Cardiac fibroblast (primary cell): ENCODE measurements around the gene TREX2.

Source experiments
- DNase-seq, 2 donors: peaks; one replicate each; pipeline versions ENCODE4 v3.0.0 to v3.0.0-alpha.2; 2010; ENCODE audit warnings: low read depth in 2 of 2
- H3K4me3 ChIP-seq, 2 donors: replicated peaks in 1 of 2; 1 replicate in 1 of 2; 2 replicates in 1 of 2; pipeline ENCODE4 v1.5.1; 2011; ENCODE audit warnings: low read depth in 2 of 2, low read length in 2 of 2, mild to moderate bottlenecking in 2 of 2, moderate library complexity in 1 of 2
- CTCF ChIP-seq: IDR thresholded peaks from one replicate; pipeline ENCODE4 v1.5.1; 2011; ENCODE audit warnings: low read depth, mild to moderate bottlenecking, low read length, inconsistent platforms

The TREX2 gene

DNA sequence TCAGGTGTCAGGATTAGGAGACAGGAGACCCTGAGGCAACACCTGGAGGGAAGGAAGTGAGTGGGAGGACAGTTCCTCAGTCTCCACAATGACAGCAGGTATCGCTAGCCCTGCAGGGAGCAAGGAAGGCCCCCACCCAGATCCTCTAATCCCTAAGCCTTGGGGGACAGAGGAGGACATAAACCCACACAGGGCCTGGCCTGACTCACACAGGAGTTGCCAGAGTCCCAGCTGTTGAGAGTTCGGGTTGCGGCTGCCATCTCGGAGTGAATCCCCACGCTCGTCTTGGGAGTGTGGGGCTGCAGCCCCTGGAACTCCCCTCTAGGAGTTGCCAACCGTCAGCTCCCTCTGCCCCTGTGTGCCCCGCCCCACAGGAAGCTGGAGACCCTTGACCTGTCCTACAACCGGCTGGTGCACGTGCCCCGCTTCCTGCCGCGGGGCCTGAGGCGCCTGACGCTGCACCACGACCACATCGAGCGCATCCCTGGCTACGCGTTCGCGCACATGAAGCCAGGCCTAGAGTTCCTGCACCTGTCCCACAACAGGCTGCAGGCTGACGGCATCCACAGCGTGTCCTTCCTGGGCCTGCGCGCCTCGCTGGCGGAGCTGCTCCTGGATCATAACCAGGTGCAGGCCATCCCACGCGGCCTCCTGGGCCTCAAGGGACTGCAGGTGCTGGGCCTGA lies 39.7 kb upstream of the TREX2 start:
- DNase-seq = no peak
- TF ChIP-seq CTCF = no peak
- H3K4me3 ChIP-seq = no peak overlapping the region

DNA sequence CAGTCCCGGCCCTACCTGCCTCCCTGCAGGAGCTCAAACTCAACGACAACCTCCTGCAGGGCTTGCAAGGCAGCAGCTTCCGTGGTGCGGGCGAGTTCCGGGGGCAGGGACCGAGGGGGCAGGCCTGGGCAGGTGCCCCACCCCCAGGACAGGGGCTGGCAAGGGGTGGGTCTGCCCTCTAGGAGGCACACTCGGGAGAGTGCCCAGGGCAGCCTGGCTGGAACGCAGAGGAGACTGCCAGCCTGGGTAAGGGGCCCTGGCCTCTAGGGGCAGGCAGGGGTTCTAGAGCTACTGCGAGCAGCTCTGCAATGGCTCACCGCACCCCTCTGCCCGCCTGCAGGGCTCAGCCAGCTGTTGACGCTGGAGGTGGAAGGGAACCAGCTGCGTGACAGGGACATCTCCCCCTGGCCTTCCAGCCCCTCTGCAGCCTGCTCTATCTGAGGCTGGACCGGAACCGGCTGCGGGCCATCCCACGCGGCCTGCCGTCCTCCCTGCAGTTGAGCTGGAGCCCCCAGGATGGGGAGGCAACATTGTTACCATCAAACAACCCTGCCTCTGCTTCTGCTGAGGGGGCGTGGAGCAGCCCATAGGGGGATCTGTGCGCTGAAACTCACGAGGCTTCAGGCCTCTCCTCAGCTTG lies 36.6 kb upstream of the TREX2 start:
- no peak for DNase-seq
- no peak for TF ChIP-seq CTCF
- H3K4me3 ChIP-seq = no peak overlapping the region

- no peak overlapping the region for H3K4me3 ChIP-seq
- DNase-seq = no peak
- no peak for TF ChIP-seq CTCF
Measured at GRCh38 chrX:153481043-153481442, 35.2 kb upstream of the TREX2 start.

DNA sequence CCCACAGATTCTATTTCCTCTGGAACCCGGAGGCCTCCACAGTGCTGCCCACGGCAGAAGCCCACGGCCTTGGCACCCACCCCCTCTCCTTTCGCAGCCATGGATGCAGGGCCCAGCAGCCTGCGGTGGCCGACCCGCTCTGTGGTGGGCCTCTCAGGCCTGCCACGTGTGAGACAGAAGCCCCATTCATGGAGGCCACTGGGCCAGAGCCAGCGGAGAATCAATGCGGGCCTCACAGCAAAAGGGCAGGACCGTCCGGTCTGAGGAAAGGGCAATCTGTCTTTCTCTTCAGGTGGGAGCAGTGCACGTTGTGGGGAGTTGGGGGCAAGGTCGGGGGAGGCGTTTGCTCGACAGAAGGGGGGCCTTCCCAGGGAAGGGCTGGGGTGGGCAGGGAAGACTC lies 32.9 kb upstream of the TREX2 start:
- H3K4me3 ChIP-seq = no peak overlapping the region
- no peak for DNase-seq
- no peak for TF ChIP-seq CTCF

DNA sequence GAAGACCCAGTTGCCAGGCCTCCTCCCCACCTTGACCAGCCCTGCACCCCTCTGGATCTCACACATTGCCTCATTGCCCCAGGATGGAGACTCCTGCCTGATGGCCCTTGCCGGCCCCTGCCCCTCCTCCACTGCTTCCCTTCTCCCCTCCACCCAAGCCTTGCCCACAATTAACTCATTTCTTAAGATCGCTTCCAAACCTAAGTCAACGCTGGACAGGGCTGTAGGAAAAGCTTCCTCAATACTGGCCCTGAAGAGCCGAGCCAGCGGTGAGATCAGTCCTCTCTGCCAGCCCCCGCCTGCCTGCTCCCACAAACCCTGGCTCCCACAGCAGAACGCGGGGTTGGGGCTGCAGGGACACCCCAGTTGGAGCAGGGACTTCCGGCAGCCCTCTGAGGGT lies 32.0 kb upstream of the TREX2 start:
- no peak overlapping the region for H3K4me3 ChIP-seq
- TF ChIP-seq CTCF = no peak
- peak in 1 of 2 donors; percentile 61 for DNase-seq

- no peak overlapping the region for H3K4me3 ChIP-seq
- TF ChIP-seq CTCF = no peak
- no peak for DNase-seq
Measured at GRCh38 chrX:153477364-153477857, 31.6 kb upstream of the TREX2 start.
